PC-3 (cell line): ENCODE data around the gene LLGL2.

Experiments
- EZH2 ChIP-seq: fragments of 300-600 bp; sonication (generic); IDR thresholded peaks from one replicate; pipeline ENCODE4 v1.6.1; 2017; ENCODE audit warnings: antibody characterized with exemption, mild to moderate bottlenecking, low read length; ENCODE audit not compliant: unreplicated experiment
- EZH2phosphoT487 ChIP-seq: fragments of 300-600 bp; sonication (generic); IDR thresholded peaks from 2 replicates; pipeline ENCODE4 v1.6.1; 2018; ENCODE audit warnings: mild to moderate bottlenecking, antibody characterized with exemption, low read length, borderline replicate concordance
- TF ChIP-seq, protein P1 (sequence below): fragments of 300-600 bp; sonication (generic); conservative IDR thresholded peaks from 2 replicates; pipeline ENCODE4 v1.5.1; 2017; ENCODE audit warnings: antibody characterized with exemption, low read depth, mild to moderate bottlenecking, low read length

DNA sequence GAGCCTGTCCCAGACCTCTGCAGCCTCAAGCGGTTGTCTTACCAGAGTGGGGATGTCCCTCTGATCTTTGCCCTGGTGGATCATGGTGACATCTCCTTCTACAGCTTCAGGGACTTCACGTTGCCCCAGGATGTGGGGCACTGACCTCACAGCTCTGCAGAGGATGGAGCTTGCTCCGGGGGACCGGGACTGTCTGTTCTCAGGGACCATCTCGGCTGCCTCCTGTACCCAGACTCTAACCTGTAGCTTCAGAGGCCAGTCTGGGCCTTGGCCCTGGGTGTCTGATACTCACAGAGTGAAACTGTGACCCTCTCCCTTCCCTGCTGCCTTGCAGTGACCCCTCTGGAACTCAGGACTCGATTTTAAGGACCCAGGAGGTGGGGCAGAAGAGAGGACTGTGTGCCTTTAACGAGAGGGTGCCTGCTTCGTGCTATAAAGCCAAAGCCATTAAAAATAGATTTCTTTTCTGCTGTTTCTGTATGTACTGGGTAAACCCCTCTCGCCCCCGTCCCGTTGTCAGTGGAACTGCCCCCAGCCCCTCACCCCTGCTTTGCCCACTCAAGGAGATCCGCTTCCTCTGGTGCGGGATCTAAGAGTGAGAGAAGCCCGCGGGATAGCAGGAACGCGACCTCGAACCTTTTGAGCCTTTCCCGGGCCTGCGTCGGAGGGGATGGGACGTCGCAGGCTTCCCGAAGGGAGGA, 1.1 kb upstream of the LLGL2 start:
- TF ChIP-seq, protein P1, sequence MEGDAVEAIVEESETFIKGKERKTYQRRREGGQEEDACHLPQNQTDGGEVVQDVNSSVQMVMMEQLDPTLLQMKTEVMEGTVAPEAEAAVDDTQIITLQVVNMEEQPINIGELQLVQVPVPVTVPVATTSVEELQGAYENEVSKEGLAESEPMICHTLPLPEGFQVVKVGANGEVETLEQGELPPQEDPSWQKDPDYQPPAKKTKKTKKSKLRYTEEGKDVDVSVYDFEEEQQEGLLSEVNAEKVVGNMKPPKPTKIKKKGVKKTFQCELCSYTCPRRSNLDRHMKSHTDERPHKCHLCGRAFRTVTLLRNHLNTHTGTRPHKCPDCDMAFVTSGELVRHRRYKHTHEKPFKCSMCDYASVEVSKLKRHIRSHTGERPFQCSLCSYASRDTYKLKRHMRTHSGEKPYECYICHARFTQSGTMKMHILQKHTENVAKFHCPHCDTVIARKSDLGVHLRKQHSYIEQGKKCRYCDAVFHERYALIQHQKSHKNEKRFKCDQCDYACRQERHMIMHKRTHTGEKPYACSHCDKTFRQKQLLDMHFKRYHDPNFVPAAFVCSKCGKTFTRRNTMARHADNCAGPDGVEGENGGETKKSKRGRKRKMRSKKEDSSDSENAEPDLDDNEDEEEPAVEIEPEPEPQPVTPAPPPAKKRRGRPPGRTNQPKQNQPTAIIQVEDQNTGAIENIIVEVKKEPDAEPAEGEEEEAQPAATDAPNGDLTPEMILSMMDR: no peak
- TF ChIP-seq EZH2 (no peak), EZH2phosphoT487 (no peak)
